ENCODE measurements around the gene CAP2.
"Not testable (repeated sequence)": the region's sequence is repeated elsewhere in the genome, so short reads cannot be mapped to it uniquely, and the experiment has no call there.

CAP2 gene

DNA sequence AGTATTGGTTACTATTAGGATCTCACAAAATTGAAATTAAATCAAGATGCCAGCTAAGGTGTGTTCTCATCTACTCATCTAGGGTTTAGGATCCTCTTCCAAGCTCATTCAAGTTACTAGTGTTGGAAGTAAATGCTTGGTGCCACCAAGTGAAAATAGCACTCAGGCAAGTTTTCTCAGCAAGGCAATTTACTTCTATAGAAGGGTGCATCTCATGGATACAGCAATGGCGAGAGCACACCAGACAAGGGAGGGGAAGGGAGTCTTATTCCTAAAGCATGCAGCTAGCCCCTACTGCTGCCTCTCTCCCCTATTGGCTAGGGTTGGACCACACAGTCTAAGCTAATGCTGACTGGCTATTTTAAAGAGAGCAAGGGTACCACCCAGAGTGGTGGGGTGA, 183.7 kb downstream of the CAP2 start:
- no peak overlapping the region for H3K4me3 ChIP-seq (ENCODE audit: low read depth, low read length)
- TF ChIP-seq, protein P1, sequence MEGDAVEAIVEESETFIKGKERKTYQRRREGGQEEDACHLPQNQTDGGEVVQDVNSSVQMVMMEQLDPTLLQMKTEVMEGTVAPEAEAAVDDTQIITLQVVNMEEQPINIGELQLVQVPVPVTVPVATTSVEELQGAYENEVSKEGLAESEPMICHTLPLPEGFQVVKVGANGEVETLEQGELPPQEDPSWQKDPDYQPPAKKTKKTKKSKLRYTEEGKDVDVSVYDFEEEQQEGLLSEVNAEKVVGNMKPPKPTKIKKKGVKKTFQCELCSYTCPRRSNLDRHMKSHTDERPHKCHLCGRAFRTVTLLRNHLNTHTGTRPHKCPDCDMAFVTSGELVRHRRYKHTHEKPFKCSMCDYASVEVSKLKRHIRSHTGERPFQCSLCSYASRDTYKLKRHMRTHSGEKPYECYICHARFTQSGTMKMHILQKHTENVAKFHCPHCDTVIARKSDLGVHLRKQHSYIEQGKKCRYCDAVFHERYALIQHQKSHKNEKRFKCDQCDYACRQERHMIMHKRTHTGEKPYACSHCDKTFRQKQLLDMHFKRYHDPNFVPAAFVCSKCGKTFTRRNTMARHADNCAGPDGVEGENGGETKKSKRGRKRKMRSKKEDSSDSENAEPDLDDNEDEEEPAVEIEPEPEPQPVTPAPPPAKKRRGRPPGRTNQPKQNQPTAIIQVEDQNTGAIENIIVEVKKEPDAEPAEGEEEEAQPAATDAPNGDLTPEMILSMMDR (IDR thresholded peaks at IDR 0.05; ENCODE audit: low read depth, low read length), result no peak

DNA sequence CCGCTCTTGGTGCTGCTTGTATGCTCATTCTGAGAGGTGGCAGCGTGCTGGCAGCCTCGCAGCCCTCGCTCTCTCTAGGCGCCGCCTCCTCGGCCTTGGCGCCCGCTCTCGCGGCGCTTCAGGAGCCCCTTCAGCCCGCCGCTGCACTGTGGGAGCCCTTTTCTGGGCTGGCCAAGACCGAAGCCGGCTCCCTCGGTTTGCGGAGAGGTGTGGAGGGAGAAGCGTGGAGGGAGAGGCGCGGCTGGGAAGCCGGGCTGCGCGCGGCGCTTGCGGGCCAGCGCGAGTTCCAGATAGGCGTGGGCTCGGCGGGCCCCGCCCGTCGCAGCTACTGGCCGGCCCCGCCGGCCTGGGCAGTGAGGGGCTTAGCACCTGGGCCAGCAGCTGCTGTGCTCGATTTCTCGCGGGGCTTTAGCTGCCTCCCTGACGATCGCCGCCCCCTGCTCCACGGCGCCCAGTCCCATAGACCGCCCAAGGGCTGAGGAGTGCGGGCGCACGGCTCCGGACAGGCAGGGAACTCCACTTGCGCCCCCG, 187.2 kb downstream of the CAP2 start:
- peak overlapping the region; percentile 61 for H3K4me3 ChIP-seq (ENCODE audit: low read depth, low read length)
- TF ChIP-seq, protein P1 (IDR thresholded peaks at IDR 0.05; ENCODE audit: low read depth, low read length), result no peak

DNA sequence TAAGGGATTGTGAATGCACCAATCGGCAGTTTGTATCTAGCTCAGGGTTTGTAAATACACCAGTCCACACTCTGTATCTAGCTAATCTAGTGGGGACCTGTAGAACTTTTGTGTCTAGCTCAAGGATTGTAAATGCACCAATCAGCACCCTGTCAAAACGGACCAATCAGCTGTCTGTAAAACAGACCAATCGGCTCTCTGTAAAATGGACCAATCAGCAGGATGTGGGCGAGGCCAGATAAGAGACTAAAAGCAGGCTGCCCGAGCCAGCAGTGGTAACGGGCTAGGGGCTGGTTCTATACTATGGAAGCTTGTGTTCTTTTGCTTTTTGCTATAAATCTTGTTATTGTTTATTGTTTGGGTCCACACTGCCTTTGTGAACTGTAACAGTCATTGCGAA, 187.9 kb downstream of the CAP2 start:
- H3K4me3 ChIP-seq (ENCODE audit: low read depth, low read length), result not testable (repeated sequence)

DNA sequence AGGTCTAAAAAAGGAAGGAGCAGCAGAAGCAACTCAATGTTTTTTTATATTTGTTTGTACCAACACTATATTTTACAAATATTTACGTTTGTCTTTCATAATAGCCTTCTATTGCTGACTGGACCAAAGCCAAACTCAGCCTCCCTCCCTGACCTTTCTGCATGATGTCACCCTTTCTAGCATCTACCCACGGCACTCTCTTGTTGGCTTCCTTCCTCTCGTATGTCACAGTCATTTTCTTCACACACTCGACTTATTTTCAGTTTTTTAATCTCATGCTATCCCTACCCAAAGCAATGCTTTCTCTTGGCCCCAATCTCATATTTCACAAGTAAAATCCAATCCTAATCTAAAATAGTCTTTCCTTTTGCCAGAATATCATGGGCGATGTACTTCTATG, 190.4 kb downstream of the CAP2 start:
- H3K4me3 ChIP-seq (ENCODE audit: low read depth, low read length), result no peak overlapping the region
- TF ChIP-seq, protein P1 (IDR thresholded peaks at IDR 0.05; ENCODE audit: low read depth, low read length), result no peak

DNA sequence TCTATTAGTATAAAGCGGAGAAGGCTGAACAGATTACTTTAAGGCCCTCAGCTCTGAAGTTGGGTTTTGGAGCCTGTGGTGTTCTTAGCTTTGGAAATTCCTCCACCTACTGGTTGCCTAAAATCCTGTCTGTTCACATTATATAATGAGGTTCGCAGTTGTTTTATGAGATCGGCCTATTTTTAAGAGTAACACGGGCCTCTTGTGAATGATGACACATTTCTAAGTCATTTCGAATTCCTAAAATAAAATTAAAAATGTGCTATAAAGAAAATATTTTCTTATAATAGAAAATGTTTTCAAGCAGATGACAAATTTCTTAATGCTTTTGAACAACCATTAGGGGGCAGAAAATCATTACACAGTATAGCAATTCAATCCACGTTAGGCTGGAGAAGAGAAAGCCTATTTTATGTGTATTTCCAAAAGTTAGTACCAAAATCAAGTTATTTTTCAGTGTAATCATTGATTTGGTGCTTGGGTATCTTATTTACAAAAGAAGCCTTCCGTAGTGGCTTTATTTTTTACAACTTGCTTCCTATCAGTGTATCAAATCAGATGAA, 190.9 kb downstream of the CAP2 start:
- TF ChIP-seq, protein P1 (IDR thresholded peaks at IDR 0.05; ENCODE audit: low read depth, low read length), result peak; percentile 61
- no peak overlapping the region for H3K4me3 ChIP-seq (ENCODE audit: low read depth, low read length)

DNA sequence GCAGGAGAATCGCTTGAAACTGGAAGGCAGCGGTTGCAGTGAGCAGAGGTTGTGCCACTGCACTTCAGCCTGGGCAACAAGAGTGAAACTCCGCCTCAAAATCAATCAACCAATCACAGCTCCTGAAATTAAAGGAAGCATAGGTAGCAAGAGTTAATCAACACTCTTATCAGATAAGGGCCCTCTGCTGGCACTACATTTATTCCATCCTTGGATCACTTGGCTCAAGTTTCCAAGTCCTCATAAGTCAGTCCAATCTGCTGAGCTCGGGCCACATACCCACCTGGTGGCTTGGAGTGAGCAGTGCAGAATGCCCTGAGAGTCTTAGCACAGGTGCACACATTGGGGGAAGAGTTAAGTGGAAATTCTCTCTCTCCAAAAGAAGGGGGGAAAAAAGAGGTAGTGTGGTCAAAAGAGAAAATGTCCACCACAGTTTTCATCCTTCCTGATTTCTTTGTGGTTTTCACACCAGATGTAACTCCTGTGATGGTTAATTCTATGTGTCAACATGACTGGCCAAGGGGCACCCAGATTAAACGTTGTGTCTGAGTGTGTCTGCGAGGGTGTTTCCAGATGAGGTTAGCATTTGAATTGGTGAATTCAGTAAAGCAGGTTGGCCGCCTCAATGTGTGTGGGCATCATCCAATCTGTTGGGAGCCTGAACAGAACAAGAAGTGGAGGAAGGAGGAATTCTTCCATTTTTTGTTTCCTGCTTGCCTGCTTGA, 192.5 kb downstream of the CAP2 start:
- TF ChIP-seq, protein P1 (IDR thresholded peaks at IDR 0.05; ENCODE audit: low read depth, low read length), result no peak
- no peak overlapping the region for H3K4me3 ChIP-seq (ENCODE audit: low read depth, low read length)

DNA sequence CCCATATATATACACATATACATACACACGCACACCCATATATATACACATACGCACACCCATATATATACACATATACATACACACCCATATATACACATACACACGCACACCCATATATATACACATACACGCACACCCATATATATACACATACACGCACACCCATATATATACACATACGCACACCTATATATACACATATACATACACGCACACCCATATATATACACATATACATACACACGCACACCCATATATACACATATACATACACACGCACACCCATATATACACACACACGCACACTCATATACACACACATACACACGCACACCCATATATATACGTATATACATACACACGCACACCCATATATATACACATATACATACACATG, 193.2 kb downstream of the CAP2 start:
- H3K4me3 ChIP-seq (ENCODE audit: low read depth, low read length), result not testable (repeated sequence)

DNA sequence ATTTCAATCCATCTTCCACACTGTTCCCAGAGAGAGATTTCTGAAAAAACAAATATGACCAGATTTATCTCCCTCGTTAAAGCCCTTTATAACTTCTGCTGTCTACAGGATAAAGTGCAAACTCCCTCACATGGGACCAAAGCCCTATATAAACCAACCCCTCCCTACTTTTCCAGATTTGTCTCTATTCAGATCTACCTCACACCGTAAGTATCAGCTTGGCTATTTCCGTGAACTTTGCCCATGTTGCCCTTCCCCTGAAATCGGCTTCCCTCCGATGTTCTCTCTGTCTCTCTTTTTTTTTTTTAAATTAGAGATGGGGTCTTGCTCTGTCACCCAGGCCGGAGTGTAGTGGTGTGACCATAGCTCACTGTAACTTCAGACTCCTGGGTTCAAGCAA, 194.6 kb downstream of the CAP2 start:
- TF ChIP-seq, protein P1 (IDR thresholded peaks at IDR 0.05; ENCODE audit: low read depth, low read length), result no peak
- no peak overlapping the region for H3K4me3 ChIP-seq (ENCODE audit: low read depth, low read length)

All from WI38 (cell line).